SIG-M5 treated with dmso at 0.1 percent for 504 hours (cell line): ENCODE results near the gene COA8.

Source experiments
- DNase-seq: peaks from one replicate; lab custom pipeline; 2025; ENCODE audit not compliant: unreplicated experiment; lab: John Stamatoyannopoulos, UW

COA8 gene

DNA sequence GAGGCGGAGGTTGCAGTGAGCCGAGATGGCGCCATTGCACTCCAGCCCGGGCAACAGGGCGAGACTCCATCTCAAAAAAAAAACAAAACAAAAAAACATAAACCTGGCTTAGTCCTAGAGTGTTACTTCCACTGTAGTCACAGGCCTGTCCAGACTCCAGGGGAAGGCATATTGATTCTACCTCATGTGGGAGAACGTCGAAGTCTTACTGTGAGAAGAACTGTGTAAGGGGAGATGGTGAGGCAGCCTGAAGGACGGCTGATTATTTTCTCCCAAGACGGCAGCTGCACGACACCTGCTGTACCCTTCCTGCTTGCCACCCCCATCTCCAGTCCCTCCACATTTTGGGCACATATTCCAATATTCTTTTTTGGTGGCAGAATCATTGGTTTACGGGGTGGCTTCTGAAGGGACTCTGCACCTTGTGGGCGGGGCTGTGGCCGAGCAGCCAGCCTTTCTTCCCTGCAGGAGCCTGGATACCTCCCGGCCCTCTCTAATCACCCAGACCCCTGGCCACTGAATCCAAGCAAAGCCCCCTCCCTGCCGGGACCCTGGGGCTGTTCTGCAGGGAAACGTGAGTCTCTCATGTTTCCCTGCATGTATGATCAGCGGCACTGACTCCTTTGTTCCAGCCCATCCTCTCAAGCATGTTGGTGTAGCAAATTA, 54.0 kb downstream of the COA8 start:
- DNase-seq: no peak

- DNase-seq: no peak
Measured at GRCh38 chr14:103619057-103619456, 56.3 kb downstream of the COA8 start.

- DNase-seq: no peak
Measured at GRCh38 chr14:103621860-103622259, 59.1 kb downstream of the COA8 start.

DNA sequence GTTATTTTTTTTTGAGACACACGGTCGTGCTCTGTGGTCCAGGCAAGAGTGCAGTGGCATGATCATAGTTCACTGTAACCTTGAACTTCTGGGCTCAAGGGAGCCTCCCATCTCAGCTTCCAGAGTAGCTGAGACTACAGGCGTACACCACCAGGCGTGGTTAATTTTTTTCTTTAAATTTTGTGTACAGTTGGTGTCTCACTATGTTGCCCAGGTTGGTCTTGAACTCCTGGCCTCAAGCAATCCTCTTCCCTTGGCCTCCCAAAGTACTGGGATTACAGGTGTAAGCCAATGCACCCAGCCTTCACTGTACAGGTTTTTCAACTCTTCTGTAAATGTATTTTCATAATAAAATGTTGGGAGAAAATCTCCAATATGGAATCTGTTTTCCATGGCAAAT, 60.5 kb downstream of the COA8 start:
- DNase-seq: no peak

DNA sequence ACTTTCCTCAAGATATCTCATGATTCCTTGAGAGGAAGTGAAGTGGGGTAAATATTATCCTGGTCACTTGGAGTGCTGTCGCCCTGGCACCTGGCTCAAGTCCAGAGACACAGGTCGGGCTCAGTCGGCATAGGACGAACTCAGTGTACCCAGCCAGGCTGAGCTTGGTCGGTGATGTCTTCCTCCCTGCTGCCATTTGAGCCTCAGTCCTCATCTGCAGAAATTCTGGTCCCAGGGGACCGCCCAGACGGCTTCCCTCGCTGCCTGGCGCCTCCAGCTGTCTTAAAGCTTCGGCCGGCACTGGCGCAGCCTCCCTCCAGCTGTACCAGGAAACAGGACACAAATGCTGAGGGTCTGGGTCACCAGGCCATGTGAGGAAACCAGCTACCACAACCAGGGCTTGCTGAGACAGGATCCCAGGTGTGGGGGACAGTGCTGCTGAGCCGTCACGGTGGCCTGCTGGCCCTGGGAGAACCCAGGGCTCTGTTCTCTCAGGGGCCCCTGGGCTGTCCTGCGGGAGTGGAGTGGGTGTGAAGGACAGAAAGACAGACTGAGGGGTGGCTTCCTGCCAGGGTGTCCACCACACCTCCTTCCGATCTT, 61.2 kb downstream of the COA8 start:
- no peak for DNase-seq

DNA sequence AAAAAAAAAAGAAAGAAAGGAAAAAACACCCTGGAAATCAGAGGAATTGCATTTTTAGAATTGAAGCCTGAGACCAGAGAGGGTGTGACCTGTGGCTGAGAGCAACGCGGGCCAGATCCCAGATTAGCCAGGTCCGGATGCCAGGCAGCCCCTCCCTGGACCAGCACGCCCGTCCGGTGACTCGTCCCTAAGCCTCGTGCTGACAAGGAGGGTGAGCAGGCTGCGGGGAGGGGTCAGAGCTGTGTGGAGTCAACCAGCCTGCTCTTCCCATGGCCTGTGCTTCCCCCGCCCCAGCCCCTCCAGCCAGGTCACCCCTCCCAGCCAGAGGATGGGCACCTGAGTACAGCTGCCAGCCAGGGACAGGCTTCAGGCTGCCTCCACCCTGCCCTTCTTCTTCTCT, 62.1 kb downstream of the COA8 start:
- DNase-seq: no peak

- DNase-seq: no peak
Measured at GRCh38 chr14:103625356-103626095, 62.8 kb downstream of the COA8 start.

DNA sequence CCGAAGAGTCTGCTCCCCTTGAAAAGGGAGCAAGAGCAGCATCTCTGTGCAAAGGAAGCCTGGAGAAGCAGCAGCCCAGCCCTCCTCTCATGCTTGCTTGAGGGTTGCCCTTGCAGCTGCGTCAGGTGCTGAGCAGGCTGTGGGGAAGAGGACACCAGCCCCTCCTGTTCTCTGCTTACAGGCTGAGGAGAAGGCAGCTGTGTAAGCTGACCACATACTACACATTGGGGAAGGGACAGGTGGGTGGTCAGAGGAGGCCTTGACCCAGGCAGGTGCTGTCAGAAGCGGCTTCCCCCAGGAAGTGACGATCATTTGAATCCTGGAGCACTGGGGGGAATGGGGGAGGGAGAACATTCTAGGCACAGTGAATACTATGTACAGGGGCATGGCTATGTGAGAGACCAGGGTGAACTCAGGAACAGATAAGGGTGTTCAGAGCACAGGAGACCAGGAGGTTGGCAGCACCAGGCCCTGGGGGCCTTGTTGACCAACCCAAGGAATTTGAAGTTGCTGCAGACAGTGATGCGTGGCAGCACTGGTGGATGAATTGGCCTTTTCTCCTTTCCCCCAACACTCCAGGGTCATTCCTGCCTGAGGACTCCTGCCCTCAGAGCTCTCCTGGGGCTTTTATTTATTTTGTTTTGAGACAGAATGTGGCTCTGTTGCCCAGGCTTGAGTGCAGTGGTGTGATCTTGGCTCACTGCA, 63.5 kb downstream of the COA8 start:
- DNase-seq: no peak

DNA sequence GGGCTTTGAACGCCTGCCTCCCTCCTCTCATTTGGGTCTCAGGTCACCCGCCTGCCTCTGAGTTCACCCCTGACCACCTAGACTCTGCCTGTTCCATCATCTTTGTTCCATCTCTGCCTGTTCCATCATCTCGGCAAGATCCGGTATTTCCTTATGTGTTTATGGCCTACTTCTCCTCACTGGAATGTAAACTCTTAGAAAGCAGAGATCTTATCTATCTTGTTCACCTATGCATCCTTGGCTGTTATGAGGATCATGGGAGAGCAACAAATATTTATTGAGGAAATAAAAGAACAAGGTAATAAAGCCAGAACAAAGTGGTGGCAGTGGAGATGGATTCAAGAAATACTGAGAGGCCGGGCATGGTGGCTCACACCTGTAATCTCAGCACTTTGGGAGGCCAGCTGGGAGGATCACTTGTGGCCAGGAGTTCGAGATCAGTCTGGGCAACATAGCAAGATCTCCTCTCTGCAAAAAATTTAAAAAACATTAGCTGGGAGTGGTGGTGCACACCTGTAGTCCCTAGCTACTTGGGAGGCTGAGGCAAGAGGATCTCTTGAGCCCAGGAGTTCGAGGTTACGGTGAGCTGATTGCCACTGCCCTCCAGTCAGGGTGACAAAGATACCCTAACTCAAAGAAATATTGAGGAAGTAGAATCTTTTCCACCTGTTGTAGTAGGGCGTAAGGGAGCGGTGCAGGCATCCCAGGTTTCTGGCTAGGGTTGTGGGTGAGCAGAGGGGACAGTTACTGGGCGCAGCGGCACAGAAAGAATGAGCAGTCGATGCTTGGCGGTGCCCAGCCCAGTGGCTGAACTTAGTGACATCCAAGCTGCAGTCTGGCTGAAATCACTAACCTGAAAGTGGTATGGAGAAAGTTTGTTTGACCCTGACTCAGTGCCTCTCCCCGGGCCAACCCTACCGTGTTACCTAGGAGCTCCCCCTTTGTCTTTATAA, 64.6 kb downstream of the COA8 start:
- peak; percentile 62 for DNase-seq

DNA sequence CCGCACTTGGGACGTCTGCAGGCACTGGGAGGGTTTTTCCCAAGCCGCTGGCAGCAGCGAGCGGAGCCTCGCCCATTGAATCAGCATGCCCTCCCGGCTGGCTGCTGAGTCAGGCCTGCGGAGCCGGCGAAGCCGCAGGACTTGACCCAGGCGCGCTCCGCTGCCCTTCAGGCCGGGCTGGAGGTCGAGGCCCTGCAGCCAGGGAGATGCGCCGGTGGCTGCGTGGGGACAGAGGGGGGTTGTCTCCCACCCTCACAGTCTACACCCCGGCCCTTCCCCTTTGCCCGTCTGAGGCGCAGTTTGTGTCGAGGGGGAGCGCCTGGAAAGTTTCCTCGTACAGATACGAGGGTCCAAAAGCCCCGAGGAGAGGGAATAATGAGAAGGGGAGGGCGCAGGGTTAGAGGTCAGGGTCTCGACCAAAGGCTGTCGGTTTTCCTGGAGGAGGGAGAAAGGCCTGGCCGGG, 65.5 kb downstream of the COA8 start:
- DNase-seq: no peak

DNA sequence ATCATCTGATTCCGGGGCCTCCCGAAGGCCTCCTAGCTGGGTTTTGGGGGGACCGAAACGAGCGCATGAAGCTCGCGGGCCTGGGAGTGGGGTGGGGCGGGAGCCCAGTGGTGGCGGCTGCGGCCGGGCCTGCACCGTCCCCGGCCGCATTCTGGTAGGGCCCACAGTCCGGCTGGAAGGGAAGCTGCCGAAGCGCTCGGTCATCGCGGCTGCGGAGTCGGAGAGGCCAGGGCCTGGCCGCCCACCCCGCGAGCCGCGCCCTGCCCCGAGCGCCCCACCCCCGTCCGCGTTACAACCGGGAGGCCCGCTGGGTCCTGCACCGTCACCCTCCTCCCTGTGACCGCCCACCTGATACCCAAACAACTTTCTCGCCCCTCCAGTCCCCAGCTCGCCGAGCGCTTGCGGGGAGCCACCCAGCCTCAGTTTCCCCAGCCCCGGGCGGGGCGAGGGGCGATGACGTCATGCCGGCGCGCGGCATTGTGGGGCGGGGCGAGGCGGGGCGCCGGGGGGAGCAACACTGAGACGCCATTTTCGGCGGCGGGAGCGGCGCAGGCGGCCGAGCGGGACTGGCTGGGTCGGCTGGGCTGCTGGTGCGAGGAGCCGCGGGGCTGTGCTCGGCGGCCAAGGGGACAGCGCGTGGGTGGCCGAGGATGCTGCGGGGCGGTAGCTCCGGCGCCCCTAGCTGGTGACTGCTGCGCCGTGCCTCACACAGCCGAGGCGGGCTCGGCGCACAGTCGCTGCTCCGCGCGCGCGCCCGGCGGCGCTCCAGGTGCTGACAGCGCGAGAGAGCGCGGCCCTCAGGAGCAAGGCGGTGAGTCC, 66.1 kb downstream of the COA8 start, which contains the start of gene KLC1:
Gene KLC1 (plus strand): TSS at position 528 of the 819 bp plus-strand sequence. CDS start 25,354 bp downstream, outside the sequence.
- DNase-seq: peak; percentile 15

GRCh38 chr14:103629503-103630121, 66.9 kb downstream of the COA8 start:
- no peak for DNase-seq

GRCh38 chr14:103630364-103631108, 67.8 kb downstream of the COA8 start:
- DNase-seq: no peak

DNA sequence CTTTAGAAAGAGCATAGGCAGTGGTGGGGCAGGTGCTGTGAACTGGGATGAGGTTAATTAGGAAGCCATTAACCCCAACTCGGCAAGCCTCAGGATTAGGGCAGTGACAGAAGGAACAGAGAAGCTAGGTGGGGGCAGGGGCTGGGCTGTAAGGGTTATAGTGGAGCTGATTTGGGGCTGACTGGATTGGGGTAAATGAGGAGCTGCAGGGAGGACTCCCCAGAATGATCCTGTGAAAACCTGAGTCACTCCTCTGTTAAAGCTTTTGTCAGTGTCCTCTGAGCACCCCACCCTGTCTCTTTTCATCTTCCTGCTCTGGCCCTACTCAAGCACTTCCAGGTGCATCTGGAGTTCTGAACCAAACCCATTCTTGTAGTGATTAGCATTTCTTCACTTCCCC, 70.6 kb downstream of the COA8 start:
- no peak for DNase-seq

DNA sequence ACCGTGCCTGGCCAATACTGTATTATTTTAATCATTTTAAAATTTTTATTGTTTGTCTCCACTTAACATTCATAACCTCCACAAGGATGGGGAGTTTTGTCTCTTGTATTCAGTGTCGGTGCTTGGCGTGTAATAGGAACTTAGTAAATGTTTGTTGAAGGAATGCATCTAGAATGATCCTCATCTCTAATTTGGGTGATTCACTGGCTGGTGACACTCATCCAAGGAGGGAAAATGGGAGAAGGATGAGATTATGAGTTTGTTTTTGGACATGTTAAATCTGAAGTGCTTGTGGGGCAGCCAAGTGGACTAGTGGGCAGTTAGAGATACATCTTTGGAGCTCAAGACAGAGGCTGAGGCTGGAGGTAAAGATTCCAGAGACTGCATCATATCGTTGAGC, 71.4 kb downstream of the COA8 start:
- no peak for DNase-seq

DNA sequence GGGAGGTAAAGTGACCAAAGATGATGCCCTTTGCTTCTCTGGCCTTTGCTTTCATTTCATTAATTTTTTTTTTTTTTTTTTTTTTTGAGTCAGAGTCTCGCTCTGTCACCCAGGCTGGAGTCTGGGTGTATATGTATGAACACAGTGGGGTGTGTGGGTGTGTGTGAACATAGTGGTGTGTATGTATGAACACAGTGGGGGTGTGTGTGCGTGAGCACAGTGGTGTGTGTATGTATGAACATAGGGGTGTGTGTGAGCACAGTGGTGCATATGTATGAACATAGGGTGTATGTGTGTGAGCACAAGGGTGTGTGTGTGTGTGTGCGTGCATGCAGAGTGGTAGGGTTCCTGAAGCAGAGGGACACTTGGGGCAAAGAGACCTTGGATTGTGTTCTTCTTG, 75.8 kb downstream of the COA8 start:
- DNase-seq: no peak
